Prostate gland (tissue), 2 donors: ENCODE results near the gene AFF3.

Experiments
- POLR2A ChIP-seq: fragments of 450-650 bp; IDR thresholded peaks from one replicate; pipeline ENCODE4 v1.6.1; 2016; ENCODE audit warnings: antibody characterized with exemption, mild to moderate bottlenecking
- POLR2AphosphoS5 ChIP-seq: sonication (generic); formaldehyde crosslinking; IDR thresholded peaks from one replicate; pipeline ENCODE4 v1.6.1; 2017; ENCODE audit warnings: antibody characterized with exemption
- TF ChIP-seq, protein P1 (sequence below), 4 experiments: fragments of 200-600 bp in 2 of 4; fragments of 450-650 bp in 2 of 4; sonication (generic) in 2 of 4; IDR thresholded peaks; 1 replicate in 3 of 4; 2 replicates in 1 of 4; pipeline ENCODE4 v1.5.1; 2016 to 2019; ENCODE audit warnings: antibody characterized with exemption in 4 of 4, mild to moderate bottlenecking in 2 of 4, moderate library complexity in 2 of 4

DNA sequence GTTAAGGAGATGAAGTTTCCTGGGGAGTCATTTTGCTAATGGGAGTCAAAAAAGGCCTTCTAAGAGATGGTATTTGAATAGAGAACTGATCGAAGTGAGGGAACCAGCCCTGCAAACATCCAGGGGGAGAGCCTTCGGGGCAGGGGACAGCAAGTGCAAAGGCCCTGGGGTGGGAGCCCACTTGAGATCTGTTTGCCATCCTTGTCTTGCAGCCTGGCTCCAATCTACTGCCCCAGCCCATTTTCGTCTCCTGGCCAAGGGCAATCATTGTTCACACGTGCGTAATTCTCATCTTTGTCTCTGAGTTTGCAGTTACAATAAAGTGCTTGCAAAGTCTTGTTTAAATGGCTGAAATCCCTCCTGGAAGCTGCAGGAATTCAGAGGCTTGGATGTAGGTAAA lies 43.1 kb upstream of the AFF3 start:
- no peak for TF ChIP-seq POLR2AphosphoS5
- TF ChIP-seq, protein P1, sequence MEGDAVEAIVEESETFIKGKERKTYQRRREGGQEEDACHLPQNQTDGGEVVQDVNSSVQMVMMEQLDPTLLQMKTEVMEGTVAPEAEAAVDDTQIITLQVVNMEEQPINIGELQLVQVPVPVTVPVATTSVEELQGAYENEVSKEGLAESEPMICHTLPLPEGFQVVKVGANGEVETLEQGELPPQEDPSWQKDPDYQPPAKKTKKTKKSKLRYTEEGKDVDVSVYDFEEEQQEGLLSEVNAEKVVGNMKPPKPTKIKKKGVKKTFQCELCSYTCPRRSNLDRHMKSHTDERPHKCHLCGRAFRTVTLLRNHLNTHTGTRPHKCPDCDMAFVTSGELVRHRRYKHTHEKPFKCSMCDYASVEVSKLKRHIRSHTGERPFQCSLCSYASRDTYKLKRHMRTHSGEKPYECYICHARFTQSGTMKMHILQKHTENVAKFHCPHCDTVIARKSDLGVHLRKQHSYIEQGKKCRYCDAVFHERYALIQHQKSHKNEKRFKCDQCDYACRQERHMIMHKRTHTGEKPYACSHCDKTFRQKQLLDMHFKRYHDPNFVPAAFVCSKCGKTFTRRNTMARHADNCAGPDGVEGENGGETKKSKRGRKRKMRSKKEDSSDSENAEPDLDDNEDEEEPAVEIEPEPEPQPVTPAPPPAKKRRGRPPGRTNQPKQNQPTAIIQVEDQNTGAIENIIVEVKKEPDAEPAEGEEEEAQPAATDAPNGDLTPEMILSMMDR (IDR thresholded peaks at IDR 0.05) = no peak
- no peak for TF ChIP-seq POLR2A
